PFSK-1 (cell line): ENCODE results near the gene SHCBP1L.

Source experiments
- POLR2AphosphoS5 ChIP-seq: IDR thresholded peaks from 2 replicates; pipeline ENCODE4 v1.6.1; 2012; ENCODE audit warnings: low read depth, mild to moderate bottlenecking, control low read depth, low read length, moderate library complexity
- REST ChIP-seq, 2 experiments: IDR thresholded peaks; 2 replicates each; pipeline versions ENCODE4 v1.6.1 to v1.8.0; 2011 to 2012; ENCODE audit warnings: low read depth in 2 of 2, low read length in 2 of 2, control low read depth in 1 of 2, inconsistent platforms in 1 of 2, mild to moderate bottlenecking in 1 of 2, moderate library complexity in 1 of 2; ENCODE audit not compliant: insufficient read depth in 1 of 2
- TAF1 ChIP-seq: IDR thresholded peaks from 2 replicates; pipeline ENCODE4 v1.6.1; 2012; ENCODE audit warnings: low read length, control low read depth, borderline replicate concordance; ENCODE audit not compliant: insufficient read depth

DNA sequence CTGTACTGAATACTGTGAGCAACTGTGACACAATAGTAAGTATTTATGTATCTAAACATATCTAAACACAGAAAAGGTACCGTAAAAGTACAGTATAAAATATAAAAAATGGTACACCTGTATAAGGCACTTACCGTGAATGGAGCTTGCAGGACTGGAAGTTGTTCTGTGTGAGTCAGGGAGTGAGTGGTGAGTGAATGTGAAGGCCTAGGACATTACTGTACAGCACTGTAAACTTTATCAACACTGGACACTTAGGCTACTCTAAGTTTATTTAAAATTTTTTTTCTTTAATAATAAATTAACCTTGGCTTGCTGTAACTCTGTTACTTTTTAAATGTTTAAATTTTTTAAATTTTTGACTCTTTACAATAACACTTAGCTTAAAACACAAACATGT is 24.5 kb upstream of the SHCBP1L start:
- no peak for TF ChIP-seq POLR2AphosphoS5
- TF ChIP-seq TAF1, result no peak
- TF ChIP-seq REST (IDR thresholded peaks at IDR 0.05; ENCODE audit: insufficient read depth in 1 of 2, low read depth in 2 of 2, low read length in 2 of 2), result no peak
